ENCODE data around the gene COL8A2.

COL8A2 gene

GRCh38 chr1:36124404-36125128 lies 456 bp downstream of the COL8A2 start:
- DNase-seq = no peak
- Histone ChIP-seq H3K36me3 (no peaks in the 10 kb centered on the region), H3K9me3 (ENCODE audit: severe bottlenecking) (peaks cover 3% of the 10 kb centered on the region), H3K4me3 (ENCODE audit: low read depth, low read length) (no peak overlapping the region), H3K27ac (no peak overlapping the region), H3K27me3 (ENCODE audit: insufficient read depth, low read depth, severe bottlenecking) (no peaks in the 10 kb centered on the region)
- TF ChIP-seq CTCF (IDR thresholded peaks at IDR 0.05; ENCODE audit: low read depth, low read length) = no peak

GRCh38 chr1:36123356-36123755 lies 1.7 kb downstream of the COL8A2 start:
- H3K27ac ChIP-seq = no peak overlapping the region
- no peaks in the 10 kb centered on the region for H3K9me3 ChIP-seq (ENCODE audit: severe bottlenecking)
- DNase-seq = no peak
- no peaks in the 10 kb centered on the region for H3K27me3 ChIP-seq (ENCODE audit: insufficient read depth, low read depth, severe bottlenecking)
- no peaks in the 10 kb centered on the region for H3K36me3 ChIP-seq
- TF ChIP-seq CTCF (IDR thresholded peaks at IDR 0.05; ENCODE audit: low read depth, low read length) = no peak
- H3K4me3 ChIP-seq (ENCODE audit: low read depth, low read length) = no peak overlapping the region

- H3K36me3 ChIP-seq = no peaks in the 10 kb centered on the region
- no peak overlapping the region for H3K4me3 ChIP-seq (ENCODE audit: low read depth, low read length)
- no peak overlapping the region for H3K27ac ChIP-seq
- H3K9me3 ChIP-seq (ENCODE audit: severe bottlenecking) = no peaks in the 10 kb centered on the region
- TF ChIP-seq CTCF (IDR thresholded peaks at IDR 0.05; ENCODE audit: low read depth, low read length) = no peak
- H3K27me3 ChIP-seq (ENCODE audit: insufficient read depth, low read depth, severe bottlenecking) = no peaks in the 10 kb centered on the region
- no peak for DNase-seq
Measured at GRCh38 chr1:36122062-36123030, 2.7 kb downstream of the COL8A2 start.

DNA sequence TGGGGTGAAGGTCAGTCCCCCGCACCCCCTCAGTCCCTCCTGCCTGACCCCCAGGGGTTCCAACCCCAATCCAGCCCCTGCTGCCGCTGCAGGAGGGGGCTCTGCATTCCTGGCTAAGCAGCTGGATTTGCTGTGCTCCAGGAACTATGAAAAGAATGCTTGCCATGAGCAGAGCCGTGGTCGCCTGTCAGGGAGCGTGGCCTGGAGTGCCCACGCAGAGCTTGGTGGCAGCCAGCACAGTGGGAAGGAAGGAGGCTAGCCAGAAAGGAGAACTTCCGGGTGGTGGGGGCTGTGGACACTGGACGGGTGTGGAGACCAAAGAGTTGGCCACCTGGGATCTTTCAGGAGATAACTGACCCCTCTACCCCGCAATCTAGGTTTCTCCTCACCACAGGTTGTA lies 5.6 kb downstream of the COL8A2 start:
- DNase-seq = no peak
- TF ChIP-seq CTCF (IDR thresholded peaks at IDR 0.05; ENCODE audit: low read depth, low read length) = no peak
- H3K4me3 ChIP-seq (ENCODE audit: low read depth, low read length) = no peak overlapping the region

GRCh38 chr1:36118447-36119204 lies 6.4 kb downstream of the COL8A2 start:
- Histone ChIP-seq H3K27ac (no peak overlapping the region), H3K27me3 (ENCODE audit: insufficient read depth, low read depth, severe bottlenecking) (no peaks in the 10 kb centered on the region), H3K9me3 (ENCODE audit: severe bottlenecking) (no peaks in the 10 kb centered on the region), H3K36me3 (no peaks in the 10 kb centered on the region), H3K4me3 (ENCODE audit: low read depth, low read length) (no peak overlapping the region)
- peak; percentile 29 for DNase-seq
- no peak for TF ChIP-seq CTCF (IDR thresholded peaks at IDR 0.05; ENCODE audit: low read depth, low read length)

More for the DNA sequence above, 5.6 kb downstream of the COL8A2 start:
- Histone ChIP-seq H3K36me3 (no peaks in the 10 kb centered on the region), H3K27me3 (ENCODE audit: insufficient read depth, low read depth, severe bottlenecking) (no peaks in the 10 kb centered on the region), H3K27ac (no peak overlapping the region), H3K9me3 (ENCODE audit: severe bottlenecking) (no peaks in the 10 kb centered on the region)

All from WERI-Rb-1 (cell line).